IPS DF 19.7 (cell line): ENCODE results near the gene LMX1A.

Experiments used
- DNase-seq: peaks from one replicate; pipeline ENCODE4 v3.0.0-alpha.2; 2013; ENCODE audit warnings: low read depth, low spot score

Gene LMX1A

DNA sequence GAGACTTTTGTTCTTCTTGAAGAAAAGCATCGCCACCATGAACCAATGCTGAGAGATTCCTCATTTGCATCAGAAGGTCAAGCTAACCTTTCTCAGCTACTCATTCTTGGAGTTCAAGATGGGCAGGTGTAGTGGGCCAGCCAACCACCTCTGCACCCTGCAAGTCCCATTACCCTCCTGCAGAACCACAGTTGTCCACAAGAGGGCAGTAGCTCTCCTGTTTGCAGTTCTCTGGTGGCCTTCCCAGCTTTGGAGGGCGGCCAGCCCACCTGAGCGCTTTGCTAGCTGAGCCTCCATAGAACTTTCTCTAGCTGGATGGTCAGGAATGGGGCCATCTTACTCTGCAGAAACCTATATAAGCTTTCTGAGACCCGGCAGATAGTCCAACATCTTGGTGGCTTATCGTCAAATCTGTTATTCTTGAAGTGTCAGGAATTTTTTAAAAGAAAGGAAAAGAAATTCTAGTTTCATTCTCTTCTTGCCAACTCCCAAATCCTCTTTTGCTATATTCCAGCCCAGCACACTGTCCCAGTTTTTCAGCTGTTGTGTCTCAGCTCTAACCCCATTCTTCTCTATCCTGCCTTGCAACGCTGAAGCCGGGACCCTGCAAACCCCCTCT, 11.0 kb upstream of the LMX1A start:
- DNase-seq, result no peak

DNA sequence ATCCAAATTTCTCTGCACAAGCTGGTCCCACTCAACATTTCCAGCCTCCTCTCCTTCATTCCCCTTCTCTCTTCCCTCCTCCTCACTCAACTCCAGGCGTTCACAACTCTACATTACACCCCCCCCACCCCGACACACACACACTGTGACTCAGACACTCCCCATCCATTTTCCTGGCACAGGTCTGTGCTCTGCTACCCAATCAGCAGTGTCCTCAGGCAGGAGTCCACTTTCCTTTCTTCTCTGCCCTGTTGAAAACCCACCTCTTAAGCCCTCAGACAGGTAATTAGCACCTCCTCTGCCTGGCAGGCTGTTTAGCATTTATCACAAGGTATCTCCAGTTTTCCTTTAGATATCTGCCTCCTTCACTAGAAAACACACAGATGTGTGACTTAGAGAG, 8.8 kb upstream of the LMX1A start:
- no peak for DNase-seq

DNA sequence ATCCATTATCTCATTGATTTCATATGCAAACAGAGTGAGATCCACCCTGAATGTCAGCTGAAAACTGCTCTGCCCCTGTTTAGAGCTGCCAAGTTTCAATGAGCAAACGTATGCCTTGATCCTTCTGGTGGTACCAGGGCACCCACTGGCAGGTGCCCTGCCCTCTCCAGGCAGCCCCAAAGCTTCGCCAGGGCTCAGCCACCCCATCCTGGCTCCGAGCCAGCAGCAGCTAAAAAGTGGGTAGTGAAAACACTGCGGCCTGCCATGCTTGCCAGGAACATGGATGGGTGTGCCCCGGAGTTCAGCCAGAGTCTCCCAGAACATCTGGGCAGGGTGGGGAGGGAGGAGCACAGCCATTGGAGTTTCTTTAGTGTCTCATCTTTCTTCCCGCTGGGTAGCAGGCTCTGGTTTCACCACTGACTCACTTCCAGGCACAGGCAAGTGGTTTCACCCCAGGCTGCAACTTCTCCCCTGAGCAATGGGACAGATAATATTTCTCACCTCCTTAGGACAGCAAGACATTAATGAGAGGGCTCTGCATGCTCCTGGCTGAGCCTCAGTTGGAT, 8.1 kb upstream of the LMX1A start:
- DNase-seq, result no peak

DNA sequence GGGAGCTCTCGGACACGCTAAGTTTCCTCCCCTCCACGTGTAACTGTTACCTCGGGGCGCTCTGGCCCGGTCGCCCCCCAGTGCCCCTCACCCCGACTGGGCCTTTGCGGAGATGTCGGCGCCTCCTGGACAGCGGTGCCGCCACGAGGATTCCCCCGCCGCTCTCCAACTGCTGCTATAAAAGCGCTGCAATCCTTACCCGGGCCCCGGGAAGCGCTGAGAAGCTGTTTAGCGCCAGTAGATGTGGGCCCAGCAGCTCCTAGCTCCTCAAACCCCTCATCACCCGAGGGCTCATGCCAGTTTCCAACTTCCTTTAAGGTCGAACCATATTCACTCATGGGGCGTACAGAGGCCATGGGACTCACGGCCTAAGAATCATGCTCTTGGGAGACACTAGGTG, 361 bp upstream of the LMX1A start:
- no peak for DNase-seq

DNA sequence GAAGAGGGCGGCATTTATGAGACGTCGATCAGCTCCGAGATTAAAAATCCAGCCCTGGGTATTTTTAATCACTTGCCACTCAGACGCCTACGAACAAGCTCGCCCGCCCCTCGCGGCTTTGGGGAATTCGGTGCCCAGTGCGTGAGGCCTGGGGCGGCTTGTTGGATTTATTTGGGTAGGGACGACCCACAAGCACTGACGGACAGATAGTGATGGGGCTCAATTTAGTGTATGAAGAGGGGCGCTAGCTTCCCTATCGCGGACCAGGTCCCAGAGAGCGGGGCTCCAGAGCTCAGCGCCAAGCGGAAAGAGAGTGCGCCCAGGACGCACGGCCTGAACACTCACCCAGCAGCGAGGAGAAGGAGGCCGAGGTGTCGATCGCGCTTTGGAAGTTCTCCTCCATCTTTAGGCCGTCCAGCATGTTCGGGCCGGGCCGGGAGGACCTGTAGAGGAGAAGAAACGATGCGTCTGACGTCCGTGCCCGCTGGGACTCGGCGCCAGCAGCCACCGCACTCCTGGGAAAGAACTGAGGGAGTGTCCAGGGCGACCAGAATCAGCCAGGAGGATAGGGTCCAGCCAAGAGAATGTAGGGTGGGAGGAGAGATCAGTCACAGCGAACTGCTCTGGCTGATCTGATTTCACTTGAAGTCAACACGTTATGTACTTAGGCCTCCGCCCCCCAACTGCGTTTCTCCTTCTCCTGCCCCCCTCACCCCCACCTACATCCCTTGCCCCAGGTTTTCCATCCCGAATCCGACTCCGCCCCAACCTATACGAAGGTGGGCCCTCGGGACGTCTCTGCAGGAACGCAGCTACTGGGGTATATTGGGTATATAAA, 1.2 kb downstream of the LMX1A start:
- DNase-seq, result no peak

DNA sequence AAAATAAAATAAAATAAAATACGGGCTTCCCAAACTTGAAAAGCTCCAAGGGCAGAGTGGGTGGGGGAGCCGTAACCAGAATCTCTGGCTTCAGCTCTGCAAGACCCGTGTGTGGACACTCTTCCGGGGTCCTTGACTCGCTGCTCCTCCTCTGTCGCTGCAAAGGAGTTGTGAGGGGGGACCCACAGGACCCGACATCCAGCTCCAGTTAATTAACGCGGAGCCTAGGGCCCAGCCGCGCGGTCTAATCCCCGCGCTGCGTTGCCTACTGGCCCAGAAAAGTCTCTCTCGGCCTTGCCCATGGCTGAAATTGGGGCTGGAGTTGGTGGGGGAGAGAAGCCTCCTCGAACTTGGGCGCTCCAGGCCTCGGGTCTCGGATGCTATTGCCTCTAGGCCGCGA, 1.8 kb downstream of the LMX1A start:
- no peak for DNase-seq

DNA sequence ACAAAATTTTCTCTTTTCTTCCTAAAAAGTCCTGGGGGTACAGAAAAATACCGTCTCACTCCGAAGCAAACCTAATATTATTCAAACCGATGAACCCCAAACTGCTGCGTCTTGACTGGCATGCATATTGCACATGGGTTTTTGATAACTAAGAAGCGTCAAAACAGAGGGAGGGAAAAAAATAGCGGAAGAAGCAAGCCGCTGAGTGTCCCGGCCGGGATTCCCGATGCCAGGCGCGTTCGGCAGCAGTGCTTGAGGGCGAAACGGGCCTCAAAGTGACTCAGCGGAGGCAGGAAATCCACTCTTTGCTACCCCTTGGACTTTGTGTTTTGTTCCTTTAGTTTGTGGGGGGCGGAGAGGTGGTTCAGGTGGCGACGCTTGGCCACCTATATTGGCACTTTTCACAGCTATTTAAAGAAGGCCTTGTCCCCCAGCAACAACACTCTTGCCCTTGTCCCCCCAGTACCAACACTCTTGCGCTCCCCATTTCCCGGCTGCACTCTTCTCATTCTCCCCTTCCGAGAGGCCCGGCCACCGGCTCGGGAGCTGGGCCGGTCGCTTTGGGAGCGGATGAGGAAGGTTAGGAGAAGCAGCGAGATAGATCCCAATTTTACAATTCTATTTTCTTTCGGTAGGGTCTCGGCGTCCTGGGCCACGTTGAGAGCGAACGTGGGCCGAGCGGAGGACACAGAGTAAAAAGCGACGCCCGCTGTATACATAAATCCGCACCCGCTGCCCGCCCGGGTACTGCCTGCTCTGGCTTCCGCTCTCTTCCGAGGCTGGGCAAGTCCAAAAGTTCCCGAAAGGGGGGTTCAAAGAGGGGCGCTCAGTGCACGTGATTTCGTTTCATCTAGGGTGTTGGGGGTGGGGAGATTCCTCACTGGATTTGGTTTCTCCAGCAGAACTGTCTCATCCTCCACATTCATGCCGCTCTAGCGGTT, 2.5 kb downstream of the LMX1A start:
- no peak for DNase-seq

DNA sequence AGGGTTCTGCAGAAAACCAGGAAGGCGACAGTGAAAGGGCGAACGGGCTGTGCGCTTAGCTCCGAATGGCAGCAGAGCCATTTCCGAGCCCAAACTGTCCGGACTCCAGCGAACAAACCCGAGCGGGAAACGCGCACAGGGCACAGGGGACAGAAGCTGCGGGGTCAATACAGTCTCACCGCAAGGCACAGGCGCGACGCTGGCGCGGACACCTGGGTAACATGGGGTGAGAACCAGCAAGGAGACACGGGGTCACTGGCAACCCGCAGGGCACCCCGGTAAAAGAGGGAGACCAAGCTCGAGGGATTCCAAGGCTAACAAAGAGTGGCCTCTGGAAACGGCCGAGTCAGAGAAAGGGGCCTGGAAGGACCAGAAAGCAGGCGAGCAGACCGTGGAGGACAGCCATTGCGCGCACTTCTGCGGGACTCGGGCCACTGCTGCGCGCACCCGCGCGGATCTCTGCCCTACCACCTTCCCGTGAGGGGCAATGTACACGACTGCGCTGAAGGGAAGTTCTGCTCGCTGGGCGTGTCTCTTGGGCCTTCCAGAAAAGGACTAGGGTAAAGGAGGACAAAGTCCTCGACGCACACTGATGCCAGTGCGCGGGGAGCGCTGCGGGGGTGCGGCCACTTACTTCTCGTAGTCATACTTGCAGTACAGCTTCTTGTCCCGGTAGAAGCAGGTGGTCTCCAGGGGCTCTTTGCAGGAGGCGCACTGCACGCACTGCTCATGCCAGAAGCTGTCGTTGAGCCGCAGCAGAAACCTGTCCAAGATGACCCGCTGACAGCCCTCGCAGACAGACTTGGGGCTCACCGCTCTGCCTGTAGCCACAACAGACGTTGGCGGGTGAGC, 3.8 kb downstream of the LMX1A start:
- no peak for DNase-seq

DNA sequence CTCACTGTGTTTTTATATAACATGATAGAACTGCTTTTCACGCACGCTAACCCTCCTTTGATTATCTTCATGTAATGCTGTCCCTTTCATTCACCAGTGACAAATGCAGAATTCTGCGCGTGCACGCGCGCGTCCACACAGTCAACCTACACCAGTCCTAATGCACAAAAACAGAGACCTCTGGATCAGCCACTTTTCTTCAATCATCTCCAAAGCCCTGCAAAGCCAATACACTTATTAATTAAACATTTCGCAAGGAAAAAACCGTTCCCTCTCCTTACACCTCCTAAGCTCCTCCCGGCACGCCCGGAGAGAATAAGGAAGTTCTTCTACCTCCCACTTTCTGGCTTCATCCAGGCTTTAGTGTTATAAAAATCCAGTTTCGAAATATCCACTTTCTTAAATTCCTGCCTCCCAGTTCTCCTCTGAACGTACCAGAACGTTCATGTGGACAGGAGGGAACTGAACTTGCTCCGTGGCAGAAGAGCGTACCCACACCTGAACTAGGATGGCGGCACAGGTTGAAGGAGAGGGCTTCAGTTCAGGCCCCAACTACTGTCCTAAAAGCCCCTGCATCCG, 4.6 kb downstream of the LMX1A start:
- DNase-seq, result no peak

DNA sequence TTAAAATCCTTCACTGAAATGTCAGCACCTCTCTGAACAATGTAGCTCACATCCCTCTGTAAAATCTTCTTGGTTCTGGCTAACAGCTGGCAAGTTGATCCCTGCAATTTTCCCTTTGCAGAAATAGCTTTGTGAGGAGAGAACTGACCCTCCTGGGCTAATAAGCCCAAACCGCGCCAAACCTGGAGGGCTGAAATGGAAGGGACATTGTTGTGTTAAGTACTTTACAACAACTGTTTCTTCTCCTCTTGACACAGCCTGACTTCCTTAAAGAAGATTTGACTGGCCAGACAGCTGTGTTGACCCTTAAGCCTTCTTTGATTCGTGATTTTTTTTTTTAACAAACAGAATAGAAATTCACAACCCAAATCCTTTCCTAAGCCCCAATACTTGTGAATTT, 5.7 kb downstream of the LMX1A start:
- DNase-seq, result no peak

DNA sequence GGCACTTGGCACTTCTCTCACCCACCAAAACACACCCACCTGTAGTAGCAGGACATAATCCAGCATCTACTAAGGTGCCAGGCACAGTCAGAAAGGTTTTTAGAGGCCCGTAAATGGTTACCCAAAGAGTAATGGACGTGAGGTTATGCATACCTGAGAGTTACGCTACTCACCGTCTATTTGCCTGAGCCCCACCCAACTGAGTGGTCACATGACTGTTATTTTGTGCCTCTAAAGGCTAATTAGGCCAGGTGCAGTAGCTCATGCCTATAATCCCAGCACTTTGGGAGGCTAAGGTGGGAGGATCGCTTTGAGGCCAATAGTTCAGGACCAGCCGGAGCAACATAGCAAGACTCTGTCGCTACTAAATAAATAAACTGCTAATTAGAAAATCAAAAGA, 11.0 kb downstream of the LMX1A start:
- no peak for DNase-seq

DNA sequence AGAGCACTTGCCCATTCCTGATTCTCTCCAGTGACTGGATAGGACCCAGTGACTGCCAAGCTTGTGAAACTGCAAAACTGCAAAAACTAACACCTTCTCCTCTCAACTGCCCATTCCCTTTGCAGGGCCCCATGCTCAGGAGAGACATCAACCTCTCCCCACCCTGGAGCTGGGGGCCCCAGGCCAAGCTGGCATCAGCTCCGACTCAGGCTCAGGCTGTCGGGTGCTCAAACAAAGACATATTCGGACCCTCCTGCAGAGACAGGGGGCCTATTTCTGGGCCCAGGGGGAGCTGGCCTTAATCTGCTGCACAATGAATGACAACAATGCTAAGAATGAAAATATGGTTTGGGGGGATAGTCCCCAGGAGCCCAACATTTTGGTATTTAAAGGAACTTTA, 11.8 kb downstream of the LMX1A start:
- no peak for DNase-seq

DNA sequence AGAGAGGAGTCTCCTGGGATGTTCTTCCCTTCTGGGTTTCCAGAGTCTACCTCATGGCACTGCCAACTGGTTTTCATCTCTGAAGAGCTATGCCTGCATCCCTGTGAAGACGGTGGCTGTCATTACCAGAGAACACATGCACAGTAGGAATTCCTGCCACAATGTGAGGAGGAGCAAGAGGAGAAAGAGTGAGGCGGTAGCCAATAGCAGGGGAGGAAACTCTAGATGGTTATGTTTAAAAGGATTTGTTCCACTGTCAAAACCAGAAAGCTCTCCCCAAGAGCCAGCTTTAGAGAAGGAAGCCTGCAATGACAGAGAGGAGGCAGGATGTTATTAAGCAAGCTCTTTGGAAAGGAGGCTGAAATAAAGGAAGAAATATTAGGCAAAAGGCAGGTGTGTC, 12.3 kb downstream of the LMX1A start:
- DNase-seq, result no peak

DNA sequence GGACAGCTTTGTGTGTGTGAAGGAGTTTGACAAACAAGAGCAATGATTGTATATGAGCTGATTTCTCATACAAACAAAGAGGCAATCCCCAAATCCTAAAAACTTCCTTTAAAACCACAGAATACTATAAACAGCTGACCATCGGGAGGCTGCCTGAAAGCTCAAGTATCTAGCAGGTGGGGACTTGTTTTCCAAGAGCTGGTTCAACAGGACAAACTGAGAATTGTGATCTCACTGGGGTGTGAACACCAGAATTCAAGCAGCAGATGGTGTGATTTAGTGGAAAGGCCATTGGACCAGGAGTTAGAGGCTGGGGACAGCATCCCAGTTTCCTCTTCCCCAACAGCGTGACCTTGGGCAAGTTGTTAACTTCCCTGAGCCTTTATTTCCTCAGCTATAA, 13.9 kb downstream of the LMX1A start:
- DNase-seq, result no peak

DNA sequence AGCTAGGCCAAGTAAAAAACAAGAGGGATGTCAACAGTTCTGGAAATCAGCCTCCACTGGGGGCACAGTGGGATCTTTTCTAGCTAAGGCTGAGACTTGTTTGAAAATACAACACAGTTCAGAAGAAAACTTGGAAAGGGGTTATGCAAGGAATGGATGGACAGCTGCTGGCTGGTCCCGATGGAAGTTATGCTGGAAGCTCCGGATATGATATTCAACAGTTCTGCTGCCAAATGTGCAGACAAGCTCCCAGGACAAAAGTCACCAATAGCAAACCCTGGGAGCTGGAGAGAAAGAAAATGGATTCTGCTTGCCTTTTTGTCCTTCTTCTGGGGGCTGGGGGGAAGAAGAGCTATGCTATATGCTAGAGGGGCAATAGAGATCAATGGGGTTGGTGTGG, 14.3 kb downstream of the LMX1A start:
- no peak for DNase-seq

DNA sequence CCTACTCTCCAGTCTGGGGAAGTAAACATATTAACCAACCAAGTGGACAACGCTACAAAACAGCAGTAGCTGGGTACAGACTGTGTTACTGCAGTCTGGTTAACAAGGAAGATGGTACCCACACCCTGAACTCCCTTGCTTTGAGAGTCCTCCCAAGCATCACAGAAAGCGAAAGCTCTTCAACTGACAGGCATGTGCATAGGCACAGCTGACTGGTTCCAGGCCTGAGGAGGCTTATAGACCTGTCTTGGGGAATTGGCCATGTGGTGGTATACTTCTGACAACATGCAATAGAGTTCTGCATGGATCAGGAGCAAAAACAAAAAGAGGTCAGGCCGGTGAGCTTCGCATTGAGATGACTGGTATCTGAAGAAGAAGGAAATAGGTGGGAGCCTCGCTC, 17.4 kb downstream of the LMX1A start:
- no peak for DNase-seq

DNA sequence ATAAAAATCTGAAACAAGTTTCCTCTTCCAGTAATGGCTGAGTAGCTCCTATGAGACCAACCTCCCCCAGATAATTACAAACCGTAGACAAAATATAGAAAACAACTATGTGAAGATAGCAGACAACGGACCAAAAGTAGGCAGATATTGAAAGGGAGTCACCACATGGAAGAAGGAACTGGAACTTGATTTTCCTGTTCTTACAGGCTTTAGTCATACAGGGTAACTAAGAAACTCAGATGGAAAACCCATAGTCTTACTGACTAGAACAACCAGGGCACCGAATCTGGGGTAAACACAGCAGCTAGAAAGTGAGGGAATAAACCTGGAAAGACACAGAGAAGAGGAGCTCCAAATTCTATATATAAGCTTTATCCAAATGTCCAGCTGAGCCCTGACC, 26.0 kb downstream of the LMX1A start:
- no peak for DNase-seq

DNA sequence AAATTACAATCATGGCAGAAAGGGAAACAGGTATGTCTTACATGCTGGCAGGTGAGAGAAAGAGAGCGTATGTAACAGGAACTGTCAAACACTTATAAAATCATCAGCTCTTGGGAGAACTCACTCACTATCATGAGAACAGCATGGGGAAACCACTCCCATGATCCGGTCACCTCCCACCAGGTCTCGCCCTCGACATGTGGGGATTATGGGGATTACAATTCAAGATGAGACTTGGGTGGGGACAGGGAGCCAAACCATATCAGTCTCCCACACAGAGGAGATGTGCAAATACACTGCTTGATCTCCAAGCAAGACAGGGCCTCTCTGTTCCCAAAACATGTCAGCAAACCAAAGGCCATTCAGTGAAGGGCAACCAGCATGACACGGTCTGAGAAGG, 27.4 kb downstream of the LMX1A start:
- DNase-seq, result no peak

DNA sequence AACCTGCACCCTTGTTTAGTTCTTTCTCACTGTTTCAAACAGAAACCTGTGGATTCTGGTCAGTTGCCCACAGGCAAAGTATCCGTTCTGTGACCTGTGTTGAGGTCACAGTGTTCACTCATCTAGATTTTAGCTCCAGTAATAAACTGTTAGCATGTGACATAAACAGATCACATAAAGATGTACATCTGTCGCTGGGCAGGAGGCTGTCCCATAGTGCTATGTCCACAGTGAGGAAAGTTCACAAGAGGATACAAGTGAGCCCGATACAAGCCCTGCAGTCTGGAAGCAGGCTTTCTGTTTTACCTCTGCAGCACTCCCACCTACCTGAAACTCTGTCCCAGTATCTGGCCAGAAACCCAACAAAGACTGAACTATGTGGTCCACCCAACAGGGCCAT, 28.4 kb downstream of the LMX1A start:
- no peak for DNase-seq

DNA sequence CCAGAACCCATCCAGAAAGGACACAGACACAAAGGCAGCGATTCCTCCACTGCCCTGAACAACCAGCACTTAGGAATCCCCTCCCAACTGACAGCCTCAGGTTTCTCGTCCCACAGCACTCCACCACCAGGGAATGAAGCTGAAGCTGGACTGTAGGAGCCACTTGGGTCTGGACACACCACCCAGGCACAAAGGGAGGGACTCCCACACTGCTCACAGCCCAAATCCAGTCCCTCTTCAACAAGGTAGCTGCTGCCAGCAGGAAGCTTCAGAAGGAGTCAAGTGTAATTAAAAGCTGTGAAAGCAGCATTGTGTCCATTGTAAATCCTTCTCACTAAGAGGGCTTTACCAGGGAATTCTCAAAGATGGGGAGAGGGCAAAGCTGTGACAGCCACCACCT, 29.0 kb downstream of the LMX1A start:
- no peak for DNase-seq
